T-cell (primary cell): ENCODE results near the gene NKX2-2. TPM values are rescaled to one million over a fixed set of nuclear protein-coding genes. Genes with fewer than 3 reads are reported as not detected.

ENCODE experiments used
- ATAC-seq, 4 experiments: fragments of 200-7000 bp in 3 of 4; fragments of 150-1000 bp in 1 of 4; cut with Tn5 transposase; replicated peaks in 1 of 4; 1 replicate in 3 of 4; 2 replicates in 1 of 4; pipeline ENCODE4 v1.10.0; 2021; ENCODE audit warnings: moderate library complexity in 3 of 4, mild to moderate bottlenecking in 2 of 4, moderate number of reproducible peaks in 1 of 4
- CTCF ChIA-PET, 2 donors: fragments of 300-600 bp; sonication (Branson Sonifier 250); formaldehyde crosslinking; loops; one replicate each; lab custom pipeline; 2022; ENCODE audit warnings: antibody characterized with exemption in 2 of 2; lab: Charles Lee
- POLR2A ChIA-PET, 2 donors: fragments of 300-600 bp; sonication (Branson Sonifier 250); formaldehyde crosslinking; loops; one replicate each; lab custom pipeline; 2022; ENCODE audit warnings: antibody characterized with exemption in 2 of 2; lab: Charles Lee
- DNase-seq, 35 experiments: peaks; one replicate each; pipeline versions ENCODE4 v3.0.0 to v3.0.0-alpha.2; 2013 to 2023
- H3K27ac ChIP-seq: one replicate; pipeline ENCODE4 v1.5.1; 2013; ENCODE audit warnings: low read length
- H3K27me3 ChIP-seq, 2 experiments: replicated peaks in 1 of 2; 1 replicate in 1 of 2; 2 replicates in 1 of 2; pipeline versions ENCODE4 v1.6.1 to v1.7.0; 2013; ENCODE audit warnings: low read length in 1 of 2, mixed read lengths in 1 of 2; ENCODE audit not compliant: control insufficient read depth in 2 of 2, insufficient read depth in 2 of 2; ENCODE audit errors: extremely low read depth in 1 of 2
- H3K36me3 ChIP-seq, 2 donors: 1 replicate in 1 of 2; 2 replicates in 1 of 2; pipeline versions ENCODE4 v1.6.1 to v1.7.0; 2013; ENCODE audit warnings: low read length in 1 of 2; ENCODE audit not compliant: control insufficient read depth in 2 of 2, insufficient read depth in 1 of 2; ENCODE audit errors: extremely low read depth in 1 of 2
- H3K4me1 ChIP-seq, 2 experiments: 1 replicate in 1 of 2; 2 replicates in 1 of 2; pipeline versions ENCODE4 v1.6.1 to v1.7.0; 2013; ENCODE audit warnings: low read length in 2 of 2, mixed read lengths in 1 of 2; ENCODE audit not compliant: insufficient read depth in 2 of 2, control insufficient read depth in 1 of 2; ENCODE audit errors: extremely low read depth in 1 of 2
- H3K4me3 ChIP-seq, 2 donors: 1 replicate in 1 of 2; 2 replicates in 1 of 2; pipeline versions ENCODE4 v1.5.1 to v1.7.0; 2013; ENCODE audit warnings: mild to moderate bottlenecking in 2 of 2, low read length in 1 of 2, moderate library complexity in 1 of 2; ENCODE audit not compliant: control insufficient read depth in 1 of 2; ENCODE audit errors: extremely low read depth in 1 of 2
- H3K9me3 ChIP-seq: 2 replicates; pipeline ENCODE4 v1.7.0; 2013
- H3K27ac Mint-ChIP-seq, 2 donors: one replicate each; pipeline ENCODE4 v1.8.0; 2020 to 2021; ENCODE audit warnings: mild to moderate bottlenecking in 2 of 2, mixed read lengths in 2 of 2
- H3K27me3 Mint-ChIP-seq, 2 donors: one replicate each; pipeline ENCODE4 v1.8.0; 2021 to 2022; ENCODE audit warnings: mixed read lengths in 2 of 2
- H3K36me3 Mint-ChIP-seq: one replicate; pipeline ENCODE4 v1.8.0; 2021; ENCODE audit warnings: mixed read lengths
- H3K4me1 Mint-ChIP-seq, 3 donors: one replicate each; pipeline ENCODE4 v1.8.0; 2020 to 2022; ENCODE audit warnings: mixed read lengths in 3 of 3, mild to moderate bottlenecking in 1 of 3
- H3K4me3 Mint-ChIP-seq, 3 donors: one replicate each; pipeline ENCODE4 v1.8.0; 2020 to 2022; ENCODE audit warnings: mild to moderate bottlenecking in 3 of 3, mixed read lengths in 3 of 3, moderate library complexity in 3 of 3
- H3K9me3 Mint-ChIP-seq, 3 donors: one replicate each; pipeline ENCODE4 v1.8.0; 2020 to 2022; ENCODE audit warnings: mixed read lengths in 3 of 3
- WGBS: methylation state at CpG from one replicate; pipeline ENCODE4 v1.1.5; 2013; ENCODE audit warnings: missing lambda C conversion rate; ENCODE audit not compliant: insufficient coverage; 5-methylcytosine and 5-hydroxymethylcytosine counted together
- total RNA-seq, 35 experiments: library from RNA in 6 of 35; stranded (reverse) in 6 of 35; fragments of 120-200 nt in 1 of 35; gene quantifications; one replicate each; pipeline versions ENCODE4 v1.2.1 to v1.2.4 and lab custom pipeline; 2013 to 2026

NKX2-2 gene
- total RNA-seq, 5 donors from 2014 or later (not counting 1 experiment from before 2014, with no cell fraction given): not detected

DNA sequence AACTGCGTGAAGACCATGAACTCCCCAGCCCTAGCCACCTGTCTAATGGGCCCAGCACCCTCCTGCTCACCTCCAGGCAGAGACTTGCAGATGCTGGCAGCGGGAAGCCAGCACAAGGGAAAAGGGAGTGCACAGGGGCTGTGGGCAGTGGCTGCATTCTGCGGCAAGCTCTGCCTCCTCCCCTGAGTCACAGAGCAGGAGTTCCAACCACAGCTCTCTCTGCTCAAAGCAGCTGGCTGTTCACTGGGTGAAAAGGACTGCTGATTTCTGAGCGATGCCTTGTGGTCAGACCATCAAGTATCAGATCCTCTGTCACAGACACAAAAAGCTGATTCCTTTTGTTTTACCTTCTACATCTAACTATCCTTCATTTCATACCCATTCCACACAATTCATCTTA lies 10.5 kb downstream of the NKX2-2 start:
- no peak overlapping the region for H3K4me3 ChIP-seq
- no peak for ATAC-seq
- H3K27ac Mint-ChIP-seq: no peak overlapping the region
- H3K27ac ChIP-seq: no peak overlapping the region
- ChIA-PET CTCF (interaction anchor here (0.6 to 5.2 kb wide), 8 partner anchors 258 to 645 kb away, joined by 3 to 66 read pairs (median 5); no protein-coding TSS in a partner anchor), POLR2A (interaction anchor here in 1 of 2 donors (0.6 kb wide), 1 partner anchor 463 kb away, joined by 3 read pairs; no protein-coding TSS in a partner anchor)
- H3K9me3 Mint-ChIP-seq: no peaks in the 10 kb centered on the region
- no peak overlapping the region for H3K4me3 Mint-ChIP-seq
- no peaks in the 10 kb centered on the region for H3K36me3 Mint-ChIP-seq
- no peak for DNase-seq
- H3K36me3 ChIP-seq: no peaks in the 10 kb centered on the region
- H3K9me3 ChIP-seq: no peaks in the 10 kb centered on the region
- H3K27me3 ChIP-seq: peaks cover 6 to 72% of the 10 kb centered on the region in 2 experiments
- 66% methylated on average over 3 of the region's 4 CpGs for WGBS
- peaks cover 5 to 19% of the 10 kb centered on the region in 2 experiments for H3K4me1 ChIP-seq
- H3K27me3 Mint-ChIP-seq: peaks cover 52 to 61% of the 10 kb centered on the region in 2 donors
- H3K4me1 Mint-ChIP-seq: peaks cover 11 to 21% (median 19%) of the 10 kb centered on the region in 3 donors

GRCh38 chr20:21501184-21501583 lies 12.7 kb downstream of the NKX2-2 start:
- no peak overlapping the region for H3K4me3 Mint-ChIP-seq
- H3K4me1 Mint-ChIP-seq: peaks cover 5 to 8% (median 6%) of the 10 kb centered on the region in 3 donors
- H3K27me3 Mint-ChIP-seq: peaks cover 41 to 54% of the 10 kb centered on the region in 2 donors
- no peak overlapping the region for H3K4me3 ChIP-seq
- no peaks in the 10 kb centered on the region for H3K36me3 ChIP-seq
- no peak for DNase-seq
- peaks cover 4 to 13% of the 10 kb centered on the region in 2 experiments for H3K4me1 ChIP-seq
- CTCF ChIA-PET: interaction anchor here (0.5 to 5.2 kb wide), 4 partner anchors 265 to 1134 kb away, joined by 4 to 66 read pairs (median 5); no protein-coding TSS in a partner anchor
- ATAC-seq: no peak
- H3K27me3 ChIP-seq: peaks cover 2 to 55% of the 10 kb centered on the region in 2 experiments
- no peaks in the 10 kb centered on the region for H3K36me3 Mint-ChIP-seq
- no peak overlapping the region for H3K27ac ChIP-seq
- 76% methylated on average over 10 of the region's 11 CpGs for WGBS
- no peak overlapping the region for H3K27ac Mint-ChIP-seq
- H3K9me3 ChIP-seq: no peaks in the 10 kb centered on the region
- POLR2A ChIA-PET: no interaction called here
- H3K9me3 Mint-ChIP-seq: no peaks in the 10 kb centered on the region

DNA sequence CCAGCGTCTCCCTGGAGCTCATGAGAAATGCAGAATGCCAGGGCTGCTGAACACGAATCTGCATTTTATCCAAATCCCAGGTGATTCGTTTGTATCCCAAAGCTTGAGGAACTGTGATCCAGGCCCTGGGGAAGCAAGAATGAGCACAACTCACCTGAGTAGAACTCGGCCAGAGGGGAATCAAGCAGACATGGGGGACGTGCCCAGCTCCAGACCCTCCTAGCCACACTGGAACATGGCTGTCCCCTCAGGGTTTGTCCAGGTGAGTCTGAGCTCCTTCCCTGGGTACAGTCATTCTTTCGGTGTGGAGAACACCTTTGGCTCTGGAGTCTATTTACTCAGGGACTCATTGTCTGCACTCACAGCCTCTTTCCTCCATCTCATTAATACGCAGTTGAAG lies 13.3 kb downstream of the NKX2-2 start:
- 68% methylated on average over 6 of the region's 7 CpGs for WGBS

GRCh38 chr20:21499641-21500040 lies 14.2 kb downstream of the NKX2-2 start:
- no peak overlapping the region for H3K4me3 ChIP-seq
- H3K27ac ChIP-seq: no peak overlapping the region
- no peak for ATAC-seq
- H3K9me3 ChIP-seq: no peaks in the 10 kb centered on the region
- Mint-ChIP-seq H3K27me3 (peaks cover 39 to 53% of the 10 kb centered on the region in 2 donors), H3K9me3 (no peaks in the 10 kb centered on the region), H3K27ac (no peak overlapping the region), H3K36me3 (no peaks in the 10 kb centered on the region), H3K4me1 (peaks cover 0 to under 1% (median 0%) of the 10 kb centered on the region in 3 donors), H3K4me3 (no peak overlapping the region)
- 89% methylated on average over 3 of the region's 7 CpGs for WGBS
- peaks cover 2 to 42% of the 10 kb centered on the region in 2 experiments for H3K27me3 ChIP-seq
- no peaks in the 10 kb centered on the region for H3K4me1 ChIP-seq
- POLR2A ChIA-PET: no interaction called here
- CTCF ChIA-PET: no interaction called here
- DNase-seq: no peak
- no peaks in the 10 kb centered on the region for H3K36me3 ChIP-seq

More for the DNA sequence above, 13.3 kb downstream of the NKX2-2 start:
- Mint-ChIP-seq H3K27ac (no peak overlapping the region), H3K36me3 (no peaks in the 10 kb centered on the region), H3K27me3 (peaks cover 42 to 58% of the 10 kb centered on the region in 2 donors), H3K4me1 (peaks cover 5 to 8% (median 6%) of the 10 kb centered on the region in 3 donors), H3K9me3 (no peaks in the 10 kb centered on the region), H3K4me3 (no peak overlapping the region)
- Histone ChIP-seq H3K27me3 (peaks cover 2 to 50% of the 10 kb centered on the region in 2 experiments), H3K4me3 (no peak overlapping the region), H3K9me3 (no peaks in the 10 kb centered on the region), H3K36me3 (no peaks in the 10 kb centered on the region), H3K4me1 (peaks cover 2 to 7% of the 10 kb centered on the region in 2 experiments), H3K27ac (no peak overlapping the region)
- DNase-seq (no peak), ATAC-seq (no peak)
- CTCF ChIA-PET: no interaction called here
- POLR2A ChIA-PET: no interaction called here

GRCh38 chr20:21498635-21499034 lies 15.2 kb downstream of the NKX2-2 start:
- no peaks in the 10 kb centered on the region for H3K9me3 Mint-ChIP-seq
- Histone ChIP-seq H3K27ac (no peak overlapping the region), H3K9me3 (no peaks in the 10 kb centered on the region), H3K4me3 (no peak overlapping the region), H3K4me1 (no peaks in the 10 kb centered on the region), H3K36me3 (no peaks in the 10 kb centered on the region), H3K27me3 (peaks cover 2 to 37% of the 10 kb centered on the region in 2 experiments)
- no peak overlapping the region for H3K27ac Mint-ChIP-seq
- H3K4me1 Mint-ChIP-seq: no peaks in the 10 kb centered on the region
- ChIA-PET CTCF (interaction anchor here in 1 of 2 donors (0.6 kb wide), 1 partner anchor 264 kb away, joined by 4 read pairs; no protein-coding TSS in a partner anchor), POLR2A (no interaction called here)
- DNase-seq: no peak
- ATAC-seq: no peak
- no peak overlapping the region for H3K4me3 Mint-ChIP-seq
- no peaks in the 10 kb centered on the region for H3K36me3 Mint-ChIP-seq
- peaks cover 47 to 57% of the 10 kb centered on the region in 2 donors for H3K27me3 Mint-ChIP-seq
- no CpG with 5 or more reads among the region's 4 CpGs for WGBS

DNA sequence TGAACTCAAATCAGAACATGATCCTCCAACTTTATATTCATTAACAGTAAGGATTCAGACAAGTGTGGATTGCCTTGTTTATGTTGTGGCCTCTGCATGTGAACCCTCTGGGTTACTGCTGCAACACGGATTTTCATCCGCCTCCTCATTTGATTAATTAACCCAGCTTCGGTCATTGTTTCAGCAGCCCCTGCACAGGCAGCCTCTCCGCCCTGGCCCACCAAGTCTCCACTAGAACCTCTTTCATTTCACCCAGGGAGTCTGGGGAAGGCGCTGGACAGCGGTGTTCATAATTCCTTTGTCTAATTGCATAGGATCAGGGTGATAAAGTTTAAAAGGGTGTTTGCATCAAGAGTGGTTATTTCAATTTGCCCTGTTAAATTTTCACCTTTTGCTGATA lies 15.7 kb downstream of the NKX2-2 start:
- Mint-ChIP-seq H3K27ac (no peak overlapping the region), H3K4me1 (no peaks in the 10 kb centered on the region)

More for the DNA sequence above, 15.7 kb downstream of the NKX2-2 start:
- Histone ChIP-seq H3K4me3 (no peak overlapping the region), H3K9me3 (no peaks in the 10 kb centered on the region), H3K27me3 (peaks cover 2 to 36% of the 10 kb centered on the region in 2 experiments), H3K36me3 (no peaks in the 10 kb centered on the region), H3K4me1 (no peaks in the 10 kb centered on the region), H3K27ac (no peak overlapping the region)
- ATAC-seq (no peak), DNase-seq (no peak)
- H3K27me3 Mint-ChIP-seq: peaks cover 49 to 55% of the 10 kb centered on the region in 2 donors
- no peak overlapping the region for H3K4me3 Mint-ChIP-seq
- no peaks in the 10 kb centered on the region for H3K9me3 Mint-ChIP-seq
- ChIA-PET POLR2A (no interaction called here), CTCF (interaction anchor here in 1 of 2 donors (0.6 kb wide), 1 partner anchor 264 kb away, joined by 4 read pairs; no protein-coding TSS in a partner anchor)
- 20% methylated on average over 1 of the region's 6 CpGs for WGBS
- no peaks in the 10 kb centered on the region for H3K36me3 Mint-ChIP-seq
